Ishikawa (cell line): Measurements from ENCODE around the gene PLEK2.

Experiments used
- CEBPB ChIP-seq: IDR thresholded peaks from 2 replicates; pipeline ENCODE4 v1.6.1; 2012
- CREB1 ChIP-seq: IDR thresholded peaks from 2 replicates; pipeline ENCODE4 v1.6.1; 2012; ENCODE audit warnings: low read depth
- EGR1 ChIP-seq: IDR thresholded peaks from 2 replicates; pipeline ENCODE4 v1.6.1; 2012
- EP300 ChIP-seq: IDR thresholded peaks from 2 replicates; pipeline ENCODE4 v1.6.1; 2012; ENCODE audit warnings: borderline replicate concordance
- FOXM1 ChIP-seq: IDR thresholded peaks from 2 replicates; pipeline ENCODE4 v1.6.1; 2012; ENCODE audit warnings: low read depth, borderline replicate concordance
- NFIC ChIP-seq: IDR thresholded peaks from 2 replicates; pipeline ENCODE4 v1.6.1; 2012
- RAD21 ChIP-seq: IDR thresholded peaks from 2 replicates; pipeline ENCODE4 v1.6.1; 2012; ENCODE audit warnings: low read depth
- TAF1 ChIP-seq: IDR thresholded peaks from 2 replicates; pipeline ENCODE4 v1.6.1; 2012; ENCODE audit warnings: low read depth, mild to moderate bottlenecking
- TCF12 ChIP-seq: IDR thresholded peaks from 2 replicates; pipeline ENCODE4 v1.6.1; 2012; ENCODE audit warnings: low read depth
- TEAD4 ChIP-seq: IDR thresholded peaks from 2 replicates; pipeline ENCODE4 v1.6.1; 2012
- YY1 ChIP-seq: IDR thresholded peaks from 2 replicates; pipeline ENCODE4 v1.6.1; 2012; ENCODE audit warnings: low read depth
- ZBTB7A ChIP-seq: IDR thresholded peaks from 2 replicates; pipeline ENCODE4 v1.6.1; 2012; ENCODE audit warnings: low read depth
- TF ChIP-seq, protein P1 (sequence below): IDR thresholded peaks from 2 replicates; pipeline ENCODE4 v1.6.1; 2012; ENCODE audit warnings: low read depth, mild to moderate bottlenecking
- TF ChIP-seq, protein P2 (sequence below): IDR thresholded peaks from 2 replicates; pipeline ENCODE4 v1.6.1; 2012
- TF ChIP-seq, protein P3 (sequence below): IDR thresholded peaks from 2 replicates; pipeline ENCODE4 v1.6.1; 2012

The PLEK2 gene

DNA sequence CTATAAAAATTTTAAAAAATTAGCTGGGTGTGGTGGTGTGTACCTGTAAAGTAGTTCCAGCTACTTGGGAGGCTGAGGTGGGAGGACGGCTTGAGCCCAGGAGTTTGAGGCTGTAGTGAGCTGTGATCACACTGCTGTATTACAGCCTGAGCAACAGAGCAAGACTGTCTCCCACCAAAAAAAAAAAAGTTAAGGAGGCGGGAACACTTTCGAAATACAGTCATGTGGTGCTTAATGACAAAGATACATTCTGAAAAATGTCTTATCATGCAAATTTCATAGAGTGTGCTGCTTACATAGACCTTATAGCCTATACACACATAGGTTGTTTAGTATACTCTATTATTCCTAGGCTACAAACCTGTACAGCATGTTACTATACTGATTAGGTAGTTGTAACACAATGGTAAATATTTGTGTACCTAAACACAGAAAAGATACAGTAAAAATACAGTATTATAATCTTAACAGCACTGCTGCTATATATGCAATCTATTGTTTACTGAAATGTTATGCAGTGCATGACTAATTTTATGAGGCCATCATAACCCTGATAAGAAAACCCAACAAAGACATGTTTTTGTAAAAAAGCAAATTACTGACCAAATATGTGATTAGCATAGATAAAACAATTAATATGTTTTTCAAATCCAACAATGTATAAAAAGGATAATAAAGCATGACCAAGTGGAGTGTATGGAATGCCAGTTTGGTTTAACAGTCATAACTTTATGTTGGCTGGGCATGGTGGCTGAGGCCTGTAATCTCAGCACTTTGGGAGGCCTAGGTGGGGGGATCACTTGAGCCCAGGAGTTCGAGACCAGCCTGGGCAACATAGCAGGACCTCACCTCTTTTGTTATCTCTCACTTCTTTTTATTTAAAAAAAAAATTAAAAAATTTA, 40.5 kb downstream of the PLEK2 start:
- no peak for TF ChIP-seq TCF12
- no peak for TF ChIP-seq EGR1
- TF ChIP-seq RAD21: no peak
- TF ChIP-seq TAF1: no peak
- TF ChIP-seq, protein P1, sequence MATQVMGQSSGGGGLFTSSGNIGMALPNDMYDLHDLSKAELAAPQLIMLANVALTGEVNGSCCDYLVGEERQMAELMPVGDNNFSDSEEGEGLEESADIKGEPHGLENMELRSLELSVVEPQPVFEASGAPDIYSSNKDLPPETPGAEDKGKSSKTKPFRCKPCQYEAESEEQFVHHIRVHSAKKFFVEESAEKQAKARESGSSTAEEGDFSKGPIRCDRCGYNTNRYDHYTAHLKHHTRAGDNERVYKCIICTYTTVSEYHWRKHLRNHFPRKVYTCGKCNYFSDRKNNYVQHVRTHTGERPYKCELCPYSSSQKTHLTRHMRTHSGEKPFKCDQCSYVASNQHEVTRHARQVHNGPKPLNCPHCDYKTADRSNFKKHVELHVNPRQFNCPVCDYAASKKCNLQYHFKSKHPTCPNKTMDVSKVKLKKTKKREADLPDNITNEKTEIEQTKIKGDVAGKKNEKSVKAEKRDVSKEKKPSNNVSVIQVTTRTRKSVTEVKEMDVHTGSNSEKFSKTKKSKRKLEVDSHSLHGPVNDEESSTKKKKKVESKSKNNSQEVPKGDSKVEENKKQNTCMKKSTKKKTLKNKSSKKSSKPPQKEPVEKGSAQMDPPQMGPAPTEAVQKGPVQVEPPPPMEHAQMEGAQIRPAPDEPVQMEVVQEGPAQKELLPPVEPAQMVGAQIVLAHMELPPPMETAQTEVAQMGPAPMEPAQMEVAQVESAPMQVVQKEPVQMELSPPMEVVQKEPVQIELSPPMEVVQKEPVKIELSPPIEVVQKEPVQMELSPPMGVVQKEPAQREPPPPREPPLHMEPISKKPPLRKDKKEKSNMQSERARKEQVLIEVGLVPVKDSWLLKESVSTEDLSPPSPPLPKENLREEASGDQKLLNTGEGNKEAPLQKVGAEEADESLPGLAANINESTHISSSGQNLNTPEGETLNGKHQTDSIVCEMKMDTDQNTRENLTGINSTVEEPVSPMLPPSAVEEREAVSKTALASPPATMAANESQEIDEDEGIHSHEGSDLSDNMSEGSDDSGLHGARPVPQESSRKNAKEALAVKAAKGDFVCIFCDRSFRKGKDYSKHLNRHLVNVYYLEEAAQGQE: no peak
- TF ChIP-seq TEAD4: no peak

DNA sequence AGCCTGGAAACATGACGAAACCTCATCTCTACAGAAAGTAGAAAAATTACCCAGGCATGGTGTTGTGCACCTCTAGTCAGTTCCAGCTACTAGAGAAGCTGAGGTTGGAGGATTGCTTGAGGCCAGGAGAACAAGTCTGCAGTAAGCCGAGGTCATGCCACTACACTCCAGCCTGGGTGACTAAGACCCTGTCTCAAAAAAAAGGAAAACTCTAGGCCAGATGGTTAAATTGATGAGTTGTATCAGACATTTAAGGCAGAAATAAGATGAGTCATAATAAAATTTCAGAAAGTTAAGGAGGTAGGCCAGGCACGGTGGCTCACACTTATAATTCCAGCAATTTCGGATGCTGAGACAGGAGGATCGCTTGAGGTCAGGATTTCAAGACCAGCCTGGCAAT, 41.1 kb downstream of the PLEK2 start:
- TF ChIP-seq TAF1 (no peak), EP300 (no peak), FOXM1 (no peak)
- TF ChIP-seq, protein P2, sequence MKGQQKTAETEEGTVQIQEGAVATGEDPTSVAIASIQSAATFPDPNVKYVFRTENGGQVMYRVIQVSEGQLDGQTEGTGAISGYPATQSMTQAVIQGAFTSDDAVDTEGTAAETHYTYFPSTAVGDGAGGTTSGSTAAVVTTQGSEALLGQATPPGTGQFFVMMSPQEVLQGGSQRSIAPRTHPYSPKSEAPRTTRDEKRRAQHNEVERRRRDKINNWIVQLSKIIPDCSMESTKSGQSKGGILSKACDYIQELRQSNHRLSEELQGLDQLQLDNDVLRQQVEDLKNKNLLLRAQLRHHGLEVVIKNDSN: no peak

DNA sequence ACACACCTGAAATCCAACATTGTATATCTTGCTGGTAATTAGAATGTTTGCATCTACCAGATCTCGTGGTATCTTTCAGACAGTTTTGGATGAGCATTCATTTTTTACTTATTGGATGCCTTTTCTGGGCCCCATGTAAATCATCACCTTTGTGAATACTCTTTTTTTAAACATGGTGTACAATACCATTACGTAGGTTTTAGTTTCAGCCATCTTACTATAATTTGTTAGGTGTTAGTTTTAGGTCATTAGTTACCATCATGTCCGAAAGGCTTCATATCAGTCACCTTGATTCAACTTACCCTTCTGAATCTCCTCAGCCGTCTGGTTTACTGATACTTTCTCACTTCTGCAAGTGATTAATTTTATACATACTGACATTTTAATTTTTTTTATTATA, 46.5 kb downstream of the PLEK2 start:
- TF ChIP-seq RAD21 (no peak), TAF1 (no peak), EGR1 (no peak), NFIC (no peak)
- TF ChIP-seq, protein P3, sequence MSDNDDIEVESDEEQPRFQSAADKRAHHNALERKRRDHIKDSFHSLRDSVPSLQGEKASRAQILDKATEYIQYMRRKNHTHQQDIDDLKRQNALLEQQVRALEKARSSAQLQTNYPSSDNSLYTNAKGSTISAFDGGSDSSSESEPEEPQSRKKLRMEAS: no peak

DNA sequence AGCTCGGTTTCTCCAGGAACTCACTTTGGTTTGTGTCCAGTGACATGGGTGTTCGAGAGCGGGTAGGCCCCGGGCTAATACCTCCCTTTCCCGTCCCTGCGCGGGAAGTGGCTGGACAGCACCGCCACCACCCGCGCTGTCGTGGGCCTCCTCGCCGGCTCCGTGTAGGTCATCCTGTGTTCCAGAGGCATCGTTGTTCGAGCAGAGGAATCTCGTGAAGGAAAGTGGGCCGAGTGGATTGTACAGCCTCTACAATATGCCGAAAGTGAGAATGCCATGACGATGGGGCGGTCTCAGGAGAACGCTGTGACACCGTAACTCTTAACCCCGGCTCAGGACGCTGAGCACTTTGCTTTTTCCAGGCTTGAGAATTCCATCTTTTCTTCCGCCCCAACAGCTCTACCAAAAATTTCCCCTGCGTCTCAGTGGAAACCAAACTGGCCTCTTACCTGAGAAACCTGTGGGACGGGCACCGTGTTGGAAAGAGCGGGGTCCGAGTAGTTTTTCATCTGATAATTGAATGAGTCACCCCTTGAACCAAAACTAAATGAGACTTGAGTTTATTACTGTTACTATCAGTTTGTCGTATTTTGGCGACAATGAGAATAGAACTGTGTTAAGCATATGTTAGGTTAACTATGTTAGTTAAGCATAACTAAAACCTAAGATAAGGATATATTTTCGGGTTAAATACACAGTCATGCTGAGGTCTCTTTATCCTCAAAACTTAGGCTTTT, 51.3 kb downstream of the PLEK2 start:
- TF ChIP-seq TAF1: no peak; the same call in 1 of the 2 replicates
- TF ChIP-seq ZBTB7A: no peak
- TF ChIP-seq, protein P1: peak; percentile 59
- TF ChIP-seq, protein P2: no peak
- TF ChIP-seq, protein P3: peak; percentile 3; the same call in 1 of the 2 replicates
- TF ChIP-seq CEBPB: no peak
- TF ChIP-seq EGR1: no peak
- no peak for TF ChIP-seq YY1

DNA sequence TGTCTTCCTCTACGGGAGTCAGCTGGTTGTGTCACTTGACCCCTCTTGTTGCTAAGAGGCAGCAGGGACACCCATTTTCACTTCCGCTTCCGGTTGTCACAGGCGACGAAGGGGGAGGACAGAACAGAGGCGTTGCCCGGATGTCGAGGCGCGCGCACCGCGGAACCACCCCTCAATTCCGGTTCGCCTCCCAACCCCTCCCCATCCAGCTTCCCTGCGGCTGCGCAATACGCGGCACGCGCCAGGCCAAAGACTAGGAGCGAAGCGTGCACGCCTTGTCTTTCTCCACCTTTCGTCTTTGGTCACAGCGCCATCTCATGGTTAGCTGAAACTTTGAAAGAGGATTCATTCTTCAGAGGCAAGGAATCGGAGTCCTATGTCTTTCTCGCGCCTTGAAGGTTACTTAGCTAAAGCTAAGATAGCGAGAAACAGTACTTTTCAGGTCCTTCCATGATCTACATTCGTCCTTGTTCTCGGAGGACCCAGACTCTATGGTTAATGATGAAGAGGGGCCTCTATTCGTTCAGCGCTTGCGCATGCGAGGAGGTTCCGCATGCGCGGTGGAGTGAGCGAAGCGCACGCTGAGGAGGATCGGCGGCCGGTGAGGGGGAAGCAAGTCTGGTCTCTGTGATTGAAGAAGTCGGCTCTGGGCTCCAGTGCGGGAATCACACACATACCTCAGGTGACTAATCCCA, 52.0 kb downstream of the PLEK2 start, which contains the start of the genes ATP6V1D and EIF2S1:
Gene ATP6V1D (minus strand): TSS at position 30 of the 695 bp plus-strand sequence. CDS start 106 bp downstream, outside the sequence.
Gene EIF2S1 (plus strand): TSS at position 554 of the 695 bp plus-strand sequence. CDS start 4,440 bp downstream, outside the sequence.
- TF ChIP-seq ZBTB7A: no peak
- TF ChIP-seq TCF12: 0 out of 2 replicates have a peak, but pooled peaks have one; percentile 34
- TF ChIP-seq TEAD4: peak; percentile 13; the same call in 1 of the 2 replicates
- TF ChIP-seq CREB1: peak; percentile 57; the same call in 1 of the 2 replicates
- TF ChIP-seq EGR1: no peak
- peak; percentile 87 for TF ChIP-seq TAF1
- TF ChIP-seq NFIC: no peak
- TF ChIP-seq, protein P2: peak; percentile 93
- TF ChIP-seq, protein P1: no peak
- TF ChIP-seq FOXM1: 0 out of 2 replicates have a peak, but pooled peaks have one; percentile 19
- no peak for TF ChIP-seq EP300
- no peak for TF ChIP-seq CEBPB
- no peak; the same call in 1 of the 2 replicates for TF ChIP-seq YY1
- TF ChIP-seq, protein P3: peak; percentile 87
- peak; percentile 31; the same call in 1 of the 2 replicates for TF ChIP-seq RAD21
